Upper lobe of left lung (tissue), 6 donors: ENCODE measurements around the gene FER. TPM values are rescaled to one million over a fixed set of nuclear protein-coding genes. Genes with fewer than 3 reads are reported as not detected.

Experiments
- ATAC-seq, 2 donors: fragments of 200-7000 bp; cut with Tn5 transposase; one replicate each; pipeline ENCODE4 v1.9.1; 2022; ENCODE audit warnings: mild to moderate bottlenecking in 2 of 2, moderate library complexity in 2 of 2; ENCODE audit not compliant: low FRiP score in 2 of 2
- DNase-seq, 2 donors: peaks; one replicate each; pipeline ENCODE4 v3.0.0-alpha.2; 2019 to 2020
- H3K27ac ChIP-seq, 4 donors: fragments of 200-600 bp; sonication (generic); one replicate each; pipeline ENCODE4 v1.5.1; 2016 to 2019
- H3K27me3 ChIP-seq, 4 donors: fragments of 200-600 bp; sonication (generic); one replicate each; pipeline ENCODE4 v1.5.1; 2017 to 2019
- H3K36me3 ChIP-seq, 4 donors: fragments of 200-600 bp; sonication (generic); one replicate each; pipeline ENCODE4 v1.5.1; 2016 to 2019
- H3K4me1 ChIP-seq, 4 donors: fragments of 200-600 bp; sonication (generic); one replicate each; pipeline ENCODE4 v1.5.1; 2018 to 2019
- H3K4me3 ChIP-seq, 4 donors: fragments of 200-600 bp; sonication (generic); one replicate each; pipeline ENCODE4 v1.5.1; 2017 to 2019; ENCODE audit warnings: mild to moderate bottlenecking in 2 of 4, moderate library complexity in 1 of 4
- H3K9me3 ChIP-seq, 4 donors: fragments of 200-600 bp; sonication (generic); one replicate each; pipeline ENCODE4 v1.5.1; 2018 to 2019
- EP300 ChIP-seq, 4 donors: sonication (generic); formaldehyde crosslinking; IDR thresholded peaks; one replicate each; pipeline ENCODE4 v1.5.1; 2017; ENCODE audit warnings: antibody characterized with exemption in 4 of 4, control low read depth in 2 of 4
- POLR2A ChIP-seq, 4 donors: fragments of 450-650 bp; IDR thresholded peaks; one replicate each; pipeline ENCODE4 v1.5.1; 2016 to 2017; ENCODE audit warnings: antibody characterized with exemption in 4 of 4, mild to moderate bottlenecking in 2 of 4
- POLR2AphosphoS5 ChIP-seq, 2 donors: sonication (generic); formaldehyde crosslinking; IDR thresholded peaks; one replicate each; pipeline ENCODE4 v1.5.1; 2017; ENCODE audit warnings: antibody characterized with exemption in 2 of 2
- WGBS, 2 donors: methylation state at CpG; one replicate each; pipeline ENCODE4 v1.1.5; 2017 to 2018; 5-methylcytosine and 5-hydroxymethylcytosine counted together
- total RNA-seq, 6 donors: library from RNA; depleted of rRNA in 4 of 6; stranded (reverse); fragments of >200 nt in 4 of 6; gene quantifications; one replicate each; pipeline versions ENCODE4 v1.1.0 to v1.2.1, GENCODE V29; 2016 to 2021
- TF ChIP-seq, protein P1 (sequence below), 6 experiments: fragments of 450-650 bp in 4 of 6; fragments of 200-600 bp in 2 of 6; sonication (generic) in 2 of 6; IDR thresholded peaks; one replicate each; pipeline ENCODE4 v1.5.1; 2016 to 2019; ENCODE audit warnings: antibody characterized with exemption in 6 of 6
- donor health status: DM: no; HTN: no; CAD: no; lungs with moderate emphysema.
- donor health status: DM: no; HTN: yes; CAD: no; lungs with severe emphysema.

Gene FER
- total RNA-seq, 6 donors from 2014 or later, result 17.6 to 55.5 (median 27.9) TPM

DNA sequence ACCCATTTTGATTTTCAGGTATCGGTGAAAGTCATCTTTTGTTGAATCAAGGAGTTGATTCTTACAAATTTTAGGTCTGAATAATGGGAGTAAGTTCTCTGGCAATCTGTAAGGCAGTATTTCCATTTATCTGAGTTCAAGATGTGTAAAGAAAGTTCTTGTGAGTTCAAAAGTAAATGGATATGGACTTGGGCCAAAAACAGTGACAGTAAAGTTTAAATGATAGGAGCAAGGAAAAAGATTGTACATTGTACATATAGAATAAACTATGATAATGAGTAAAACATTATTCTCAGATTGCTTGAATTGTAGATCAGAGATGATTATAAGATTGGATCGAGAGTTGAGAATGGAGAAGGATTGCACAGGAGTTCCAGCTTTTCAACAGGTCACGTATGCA lies 332.8 kb downstream of the FER start:
- Histone ChIP-seq H3K27me3 (no peaks in the 10 kb centered on the region), H3K27ac (no peak overlapping the region), H3K36me3 (no peaks in the 10 kb centered on the region), H3K4me1 (no peaks in the 10 kb centered on the region), H3K4me3 (no peak overlapping the region), H3K9me3 (no peaks in the 10 kb centered on the region)
- DNase-seq (no peak), ATAC-seq (no peak)
- 81 to 95% methylated on average over 3 of the region's 3 CpGs for WGBS, 2 donors
- TF ChIP-seq POLR2A (IDR thresholded peaks at IDR 0.05), result no peak
- TF ChIP-seq POLR2AphosphoS5 (IDR thresholded peaks at IDR 0.05), result no peak
- TF ChIP-seq EP300 (IDR thresholded peaks at IDR 0.05), result no peak
- TF ChIP-seq, protein P1, sequence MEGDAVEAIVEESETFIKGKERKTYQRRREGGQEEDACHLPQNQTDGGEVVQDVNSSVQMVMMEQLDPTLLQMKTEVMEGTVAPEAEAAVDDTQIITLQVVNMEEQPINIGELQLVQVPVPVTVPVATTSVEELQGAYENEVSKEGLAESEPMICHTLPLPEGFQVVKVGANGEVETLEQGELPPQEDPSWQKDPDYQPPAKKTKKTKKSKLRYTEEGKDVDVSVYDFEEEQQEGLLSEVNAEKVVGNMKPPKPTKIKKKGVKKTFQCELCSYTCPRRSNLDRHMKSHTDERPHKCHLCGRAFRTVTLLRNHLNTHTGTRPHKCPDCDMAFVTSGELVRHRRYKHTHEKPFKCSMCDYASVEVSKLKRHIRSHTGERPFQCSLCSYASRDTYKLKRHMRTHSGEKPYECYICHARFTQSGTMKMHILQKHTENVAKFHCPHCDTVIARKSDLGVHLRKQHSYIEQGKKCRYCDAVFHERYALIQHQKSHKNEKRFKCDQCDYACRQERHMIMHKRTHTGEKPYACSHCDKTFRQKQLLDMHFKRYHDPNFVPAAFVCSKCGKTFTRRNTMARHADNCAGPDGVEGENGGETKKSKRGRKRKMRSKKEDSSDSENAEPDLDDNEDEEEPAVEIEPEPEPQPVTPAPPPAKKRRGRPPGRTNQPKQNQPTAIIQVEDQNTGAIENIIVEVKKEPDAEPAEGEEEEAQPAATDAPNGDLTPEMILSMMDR (IDR thresholded peaks at IDR 0.05), result no peak

DNA sequence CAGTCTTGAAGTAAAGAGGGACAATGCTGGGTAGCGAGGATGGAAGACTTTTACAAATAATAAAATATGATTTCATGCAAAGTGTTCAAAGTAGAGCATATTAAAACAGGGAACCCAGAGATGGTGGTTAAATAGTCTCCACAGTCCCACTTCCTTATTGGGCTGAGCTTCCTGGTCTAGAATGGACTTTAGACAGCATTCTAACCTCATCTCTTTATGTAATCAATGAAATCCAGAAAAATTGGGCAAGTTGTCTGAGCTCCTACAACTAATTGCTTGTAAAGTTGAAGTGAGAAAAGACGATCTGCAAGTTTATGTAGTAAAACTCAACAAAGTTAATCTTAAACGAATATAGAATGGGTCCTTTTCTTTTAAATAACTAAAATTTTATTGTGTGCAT lies 333.2 kb downstream of the FER start:
- ATAC-seq (no peak), DNase-seq (no peak)
- no peaks in the 10 kb centered on the region for H3K36me3 ChIP-seq
- TF ChIP-seq POLR2AphosphoS5 (IDR thresholded peaks at IDR 0.05), result no peak
- TF ChIP-seq, protein P1 (IDR thresholded peaks at IDR 0.05), result no peak
- no peak for TF ChIP-seq EP300 (IDR thresholded peaks at IDR 0.05)
- no peak for TF ChIP-seq POLR2A (IDR thresholded peaks at IDR 0.05)
- no peaks in the 10 kb centered on the region for H3K4me1 ChIP-seq
- no peaks in the 10 kb centered on the region for H3K9me3 ChIP-seq
- no peak overlapping the region for H3K4me3 ChIP-seq
- no peak overlapping the region for H3K27ac ChIP-seq
- H3K27me3 ChIP-seq, result no peaks in the 10 kb centered on the region
- WGBS, 2 donors, result 76 to 82% methylated on average over 3 of the region's 3 CpGs

- ATAC-seq, result no peak
- 91 to 95% methylated on average over 1 of the region's 1 CpG for WGBS, 2 donors
- DNase-seq, result no peak
- H3K27ac ChIP-seq, result no peak overlapping the region
- no peak for TF ChIP-seq EP300 (IDR thresholded peaks at IDR 0.05)
- TF ChIP-seq, protein P1 (IDR thresholded peaks at IDR 0.05), result no peak
- TF ChIP-seq POLR2AphosphoS5 (IDR thresholded peaks at IDR 0.05), result no peak
- TF ChIP-seq POLR2A (IDR thresholded peaks at IDR 0.05), result no peak
- H3K9me3 ChIP-seq, result no peaks in the 10 kb centered on the region
- H3K27me3 ChIP-seq, result no peaks in the 10 kb centered on the region
- H3K4me1 ChIP-seq, result no peaks in the 10 kb centered on the region
- no peak overlapping the region for H3K4me3 ChIP-seq
- no peaks in the 10 kb centered on the region for H3K36me3 ChIP-seq
Observed at GRCh38 chr5:109083937-109084336, 336.2 kb downstream of the FER start.

GRCh38 chr5:109089191-109089590 lies 341.5 kb downstream of the FER start:
- H3K9me3 ChIP-seq, result no peaks in the 10 kb centered on the region
- no peaks in the 10 kb centered on the region for H3K36me3 ChIP-seq
- no peak overlapping the region for H3K27ac ChIP-seq
- DNase-seq (no peak), ATAC-seq (no peak)
- H3K4me3 ChIP-seq, result no peak overlapping the region
- H3K4me1 ChIP-seq, result no peaks in the 10 kb centered on the region
- H3K27me3 ChIP-seq, result no peaks in the 10 kb centered on the region
- TF ChIP-seq EP300 (IDR thresholded peaks at IDR 0.05), result no peak
- TF ChIP-seq, protein P1 (IDR thresholded peaks at IDR 0.05), result no peak
- TF ChIP-seq POLR2A (IDR thresholded peaks at IDR 0.05), result no peak
- no peak for TF ChIP-seq POLR2AphosphoS5 (IDR thresholded peaks at IDR 0.05)

- Histone ChIP-seq H3K36me3 (no peaks in the 10 kb centered on the region), H3K4me1 (no peaks in the 10 kb centered on the region), H3K27ac (no peak overlapping the region), H3K4me3 (no peak overlapping the region), H3K27me3 (no peaks in the 10 kb centered on the region), H3K9me3 (no peaks in the 10 kb centered on the region)
- 93 to 95% methylated on average over 1 of the region's 1 CpG for WGBS, 2 donors
- ATAC-seq (no peak), DNase-seq (no peak)
- TF ChIP-seq POLR2AphosphoS5 (IDR thresholded peaks at IDR 0.05) (no peak), EP300 (IDR thresholded peaks at IDR 0.05) (no peak), POLR2A (IDR thresholded peaks at IDR 0.05) (no peak)
- TF ChIP-seq, protein P1 (IDR thresholded peaks at IDR 0.05), result no peak
Observed at GRCh38 chr5:109099081-109099480, 351.4 kb downstream of the FER start.
